Activated CD8-positive, alpha-beta T cell treated with anti-CD3 and anti-CD28 coated beads for 36 hours (primary cell): ENCODE data around the gene LATS1. TPM values are rescaled to one million over a fixed set of nuclear protein-coding genes. Genes with fewer than 3 reads are reported as not detected.

Source experiments
- total RNA-seq, 2 experiments: library from RNA; stranded (reverse); gene quantifications; one replicate each; pipeline ENCODE4 v1.2.3, GENCODE V29; 2021

Gene LATS1
- total RNA-seq, 2 experiments from 2014 or later: 21.1 to 21.2 TPM

Other genes starting within 250 kb of the LATS1 start
- 10 to 100 TPM; 37.7 to 39.0 TPM for gene ZC3H12D, start 233.1 kb downstream of the LATS1 start, total RNA-seq
- 10 to 100 TPM; 20.8 to 21.9 TPM for gene PPIL4, start 172.1 kb downstream of the LATS1 start, total RNA-seq
- 10 to 100 TPM; 15.4 to 16.3 TPM for gene GINM1, start 151.7 kb downstream of the LATS1 start, total RNA-seq
- gene KATNA1, start 69.4 kb downstream of the LATS1 start, total RNA-seq: 10 to 100 TPM; 18.8 to 19.7 TPM
- gene NUP43, start 28.4 kb upstream of the LATS1 start, total RNA-seq: 10 to 100 TPM; 75.7 to 75.8 TPM
- 100 to 1,000 TPM in 1 of 2 experiments, 10 to 100 TPM in 1; 97.3 to 102 TPM for gene PCMT1, start 31.6 kb upstream of the LATS1 start, total RNA-seq
- gene LRP11, start 146.3 kb upstream of the LATS1 start, total RNA-seq: 1 to 10 TPM; 1.9 TPM
- not detected for gene RAET1E, start 180.0 kb upstream of the LATS1 start, total RNA-seq
- gene RAET1G, start 205.0 kb upstream of the LATS1 start, total RNA-seq: not detected
- gene ULBP2, start 223.9 kb upstream of the LATS1 start, total RNA-seq: under 1 TPM; 0.38 to 0.67 TPM
- gene ULBP1, start 245.8 kb upstream of the LATS1 start, total RNA-seq: 1 to 10 TPM; 2.5 to 2.7 TPM